ENCODE data around the gene CDC42EP5. TPM values are rescaled to one million over a fixed set of nuclear protein-coding genes. Genes with fewer than 3 reads are reported as not detected.

Gene CDC42EP5
- total and polyA plus RNA-seq, 7 experiments from 2014 or later = not detected

DNA sequence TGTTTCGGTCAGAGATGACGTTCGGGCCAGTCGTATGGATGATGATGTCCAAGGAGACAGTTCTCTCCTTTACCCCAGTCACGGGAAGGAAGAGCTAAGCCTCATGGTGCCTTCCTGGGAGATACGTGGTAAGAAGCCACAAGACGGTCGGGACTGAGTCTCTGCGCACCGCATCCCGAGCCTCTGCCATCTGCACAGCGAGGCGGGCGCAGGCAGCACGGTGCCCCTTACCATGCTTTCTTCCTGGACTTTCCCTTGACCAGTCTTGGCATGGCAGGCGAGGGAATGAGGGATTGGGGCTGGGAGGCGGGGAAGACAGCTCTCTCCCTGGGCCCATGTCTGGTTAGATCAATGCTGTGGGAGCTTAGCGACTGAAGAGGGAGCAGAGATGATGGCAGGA lies 19.5 kb upstream of the CDC42EP5 start:
- Histone ChIP-seq H3K27ac (ENCODE audit: low read depth, low read length) (no peak overlapping the region), H3K4me1 (ENCODE audit: control insufficient read depth in 2 of 2, insufficient read depth in 2 of 2, low read length in 2 of 2) (no peaks in the 10 kb centered on the region), H3K4me3 (ENCODE audit: low read length) (no peak overlapping the region), H3K36me3 (ENCODE audit: control insufficient read depth in 2 of 3, insufficient read depth in 3 of 3, low read length in 3 of 3) (no peaks in the 10 kb centered on the region), H3K27me3 (ENCODE audit: control insufficient read depth in 2 of 2, insufficient read depth in 2 of 2, low read length in 2 of 2) (no peaks in the 10 kb centered on the region), H3K9me3 (ENCODE audit: control insufficient read depth in 2 of 3, low read length in 3 of 3) (no peaks in the 10 kb centered on the region)
- DNase-seq = no peak
- Mint-ChIP-seq H3K4me1 (peaks cover 2 to 16% (median 6%) of the 10 kb centered on the region in 7 donors), H3K27ac (no peak overlapping the region), H3K36me3 (no peaks in the 10 kb centered on the region), H3K4me3 (no peak overlapping the region), H3K9me3 (peaks cover 0 to 4% (median 0%) of the 10 kb centered on the region in 11 donors), H3K27me3 (peaks cover 7 to 42% (median 18%) of the 10 kb centered on the region in 5 donors)
- POLR2A ChIA-PET = no interaction called here
- ATAC-seq = no peak
- CTCF ChIA-PET = no interaction called here
- intact Hi-C loops (cut with micrococcal nuclease) = no loop called here

DNA sequence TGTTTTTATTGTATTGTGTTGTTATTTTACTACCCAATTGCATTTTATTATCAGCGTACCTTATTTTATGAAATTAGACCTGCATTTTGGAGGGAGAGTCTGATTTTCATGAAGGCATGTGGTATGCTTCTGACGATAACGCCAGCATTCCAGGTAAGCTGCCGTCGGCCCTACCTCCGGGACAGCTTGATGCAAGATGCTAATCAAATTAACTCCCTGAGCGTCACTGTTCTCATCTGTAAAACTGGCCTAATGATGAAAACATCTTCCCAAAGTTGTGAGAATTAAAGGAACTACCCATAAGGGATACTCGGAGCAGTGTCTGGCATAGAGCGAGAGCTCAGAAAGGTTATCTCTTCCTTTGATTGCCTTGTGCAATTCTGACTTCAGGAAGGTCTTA lies 16.7 kb upstream of the CDC42EP5 start:
- intact Hi-C loops (cut with micrococcal nuclease) = no loop called here
- DNase-seq (no peak), ATAC-seq (no peak)
- no peak overlapping the region for H3K4me3 Mint-ChIP-seq
- no peak overlapping the region for H3K27ac Mint-ChIP-seq
- H3K4me1 Mint-ChIP-seq = peaks cover 0 to 4% (median 0%) of the 10 kb centered on the region in 7 donors
- no peaks in the 10 kb centered on the region for H3K36me3 Mint-ChIP-seq
- Histone ChIP-seq H3K27ac (ENCODE audit: low read depth, low read length) (no peak overlapping the region), H3K4me1 (ENCODE audit: control insufficient read depth in 2 of 2, insufficient read depth in 2 of 2, low read length in 2 of 2) (no peaks in the 10 kb centered on the region), H3K27me3 (ENCODE audit: control insufficient read depth in 2 of 2, insufficient read depth in 2 of 2, low read length in 2 of 2) (no peaks in the 10 kb centered on the region), H3K4me3 (ENCODE audit: low read length) (no peak overlapping the region), H3K36me3 (ENCODE audit: control insufficient read depth in 2 of 3, insufficient read depth in 3 of 3, low read length in 3 of 3) (no peaks in the 10 kb centered on the region), H3K9me3 (ENCODE audit: control insufficient read depth in 2 of 3, low read length in 3 of 3) (no peaks in the 10 kb centered on the region)
- POLR2A ChIA-PET = no interaction called here
- peaks cover 7 to 28% (median 9%) of the 10 kb centered on the region in 5 donors for H3K27me3 Mint-ChIP-seq
- CTCF ChIA-PET = no interaction called here
- peaks cover 0 to 4% (median 0%) of the 10 kb centered on the region in 11 donors for H3K9me3 Mint-ChIP-seq

DNA sequence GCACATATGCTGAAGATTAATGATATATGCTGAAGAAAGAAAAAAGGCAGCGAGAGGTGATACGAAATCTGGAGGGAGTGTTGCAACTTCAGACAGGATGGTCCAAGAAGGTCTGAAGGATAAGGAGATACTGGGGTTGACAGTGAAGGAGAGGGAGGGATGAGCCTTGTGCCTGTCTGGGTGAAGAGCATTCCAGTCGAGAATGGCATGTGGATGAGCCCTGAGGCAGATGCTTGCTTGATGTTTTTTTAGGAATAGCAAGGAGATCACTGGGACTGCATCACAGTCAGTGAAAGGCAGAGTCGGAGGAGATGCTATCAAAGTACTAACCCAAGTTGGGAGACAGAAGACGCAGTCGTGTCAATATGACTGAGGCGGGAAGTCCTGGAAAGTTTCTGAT lies 16.2 kb upstream of the CDC42EP5 start:
- Mint-ChIP-seq H3K4me3 (no peak overlapping the region), H3K9me3 (peaks cover 0 to 4% (median 0%) of the 10 kb centered on the region in 11 donors), H3K27ac (no peak overlapping the region), H3K36me3 (no peaks in the 10 kb centered on the region), H3K4me1 (peaks cover 0 to 5% (median 0%) of the 10 kb centered on the region in 7 donors), H3K27me3 (peaks cover 9 to 30% (median 11%) of the 10 kb centered on the region in 5 donors)
- ATAC-seq (no peak), DNase-seq (no peak)
- Histone ChIP-seq H3K4me3 (ENCODE audit: low read length) (no peak overlapping the region), H3K4me1 (ENCODE audit: control insufficient read depth in 2 of 2, insufficient read depth in 2 of 2, low read length in 2 of 2) (no peaks in the 10 kb centered on the region), H3K9me3 (ENCODE audit: control insufficient read depth in 2 of 3, low read length in 3 of 3) (no peaks in the 10 kb centered on the region), H3K36me3 (ENCODE audit: control insufficient read depth in 2 of 3, insufficient read depth in 3 of 3, low read length in 3 of 3) (no peaks in the 10 kb centered on the region), H3K27ac (ENCODE audit: low read depth, low read length) (no peak overlapping the region), H3K27me3 (ENCODE audit: control insufficient read depth in 2 of 2, insufficient read depth in 2 of 2, low read length in 2 of 2) (no peaks in the 10 kb centered on the region)
- intact Hi-C loops (cut with micrococcal nuclease) = no loop called here
- ChIA-PET POLR2A (no interaction called here), CTCF (no interaction called here)

DNA sequence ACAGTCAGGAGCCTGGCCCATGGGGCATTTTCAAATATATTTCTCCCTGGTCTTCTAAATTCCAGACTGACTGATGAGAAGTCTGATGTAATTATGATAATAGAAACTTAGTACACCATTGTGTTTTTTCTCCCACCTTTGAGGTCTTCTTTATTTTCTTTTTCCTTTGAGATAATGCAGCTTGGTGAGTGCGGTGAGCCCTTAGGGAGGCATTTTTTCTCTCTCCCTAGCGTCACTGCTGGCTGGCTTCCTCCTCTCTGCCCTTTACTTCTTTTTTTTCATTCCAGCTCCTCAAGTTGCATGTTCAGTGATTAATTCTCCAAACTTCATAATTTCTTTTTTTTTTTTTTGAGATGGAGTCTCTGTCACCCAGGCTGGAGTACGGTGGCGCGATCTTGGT lies 12.8 kb upstream of the CDC42EP5 start:
- intact Hi-C loops (cut with micrococcal nuclease) = no loop called here
- ChIA-PET POLR2A (no interaction called here), CTCF (interaction anchor here (0.7 kb wide), 1 partner anchor 22 kb away, joined by 3 read pairs; no protein-coding TSS in a partner anchor)
- H3K9me3 Mint-ChIP-seq = peaks cover 0 to 1% (median 0%) of the 10 kb centered on the region in 11 donors
- Histone ChIP-seq H3K4me3 (ENCODE audit: low read length) (no peak overlapping the region), H3K36me3 (ENCODE audit: control insufficient read depth in 2 of 3, insufficient read depth in 3 of 3, low read length in 3 of 3) (no peaks in the 10 kb centered on the region), H3K4me1 (ENCODE audit: control insufficient read depth in 2 of 2, insufficient read depth in 2 of 2, low read length in 2 of 2) (peaks cover 0 to 5% of the 10 kb centered on the region in 2 donors), H3K9me3 (ENCODE audit: control insufficient read depth in 2 of 3, low read length in 3 of 3) (no peaks in the 10 kb centered on the region), H3K27me3 (ENCODE audit: control insufficient read depth in 2 of 2, insufficient read depth in 2 of 2, low read length in 2 of 2) (no peaks in the 10 kb centered on the region), H3K27ac (ENCODE audit: low read depth, low read length) (no peak overlapping the region)
- ATAC-seq = no peak
- H3K4me3 Mint-ChIP-seq = no peak overlapping the region
- DNase-seq = no peak
- H3K27me3 Mint-ChIP-seq = peaks cover 13 to 36% (median 26%) of the 10 kb centered on the region in 5 donors
- no peak overlapping the region for H3K27ac Mint-ChIP-seq
- peaks cover 4 to 17% (median 6%) of the 10 kb centered on the region in 7 donors for H3K4me1 Mint-ChIP-seq
- no peaks in the 10 kb centered on the region for H3K36me3 Mint-ChIP-seq

DNA sequence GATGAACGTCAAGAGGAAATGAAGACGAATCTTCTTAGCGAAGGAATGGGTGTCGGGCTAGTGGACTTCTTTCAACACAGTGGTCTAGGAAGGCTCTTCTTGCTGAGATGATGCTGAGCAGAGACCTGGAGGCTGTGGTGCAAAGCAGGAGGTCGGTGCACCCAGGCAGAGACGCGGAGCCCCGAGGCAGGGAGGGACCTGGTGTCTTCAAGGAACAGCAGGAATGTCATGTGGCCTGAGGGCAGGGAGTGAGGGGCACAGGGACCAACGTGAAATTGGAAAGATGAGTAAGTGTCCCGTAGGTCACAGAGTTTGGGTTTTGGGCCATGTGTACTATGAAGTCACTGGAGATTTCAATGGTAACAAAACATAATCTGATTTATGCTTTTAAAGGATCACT lies 11.4 kb upstream of the CDC42EP5 start:
- H3K9me3 Mint-ChIP-seq = no peaks in the 10 kb centered on the region
- H3K4me1 Mint-ChIP-seq = peaks cover 4 to 16% (median 6%) of the 10 kb centered on the region in 7 donors
- Histone ChIP-seq H3K4me3 (ENCODE audit: low read length) (no peak overlapping the region), H3K27me3 (ENCODE audit: control insufficient read depth in 2 of 2, insufficient read depth in 2 of 2, low read length in 2 of 2) (no peaks in the 10 kb centered on the region), H3K36me3 (ENCODE audit: control insufficient read depth in 2 of 3, insufficient read depth in 3 of 3, low read length in 3 of 3) (no peaks in the 10 kb centered on the region), H3K4me1 (ENCODE audit: control insufficient read depth in 2 of 2, insufficient read depth in 2 of 2, low read length in 2 of 2) (peaks cover 0 to 5% of the 10 kb centered on the region in 2 donors), H3K27ac (ENCODE audit: low read depth, low read length) (no peak overlapping the region), H3K9me3 (ENCODE audit: control insufficient read depth in 2 of 3, low read length in 3 of 3) (no peaks in the 10 kb centered on the region)
- H3K27me3 Mint-ChIP-seq = peaks cover 15 to 36% (median 29%) of the 10 kb centered on the region in 5 donors
- no peak overlapping the region for H3K4me3 Mint-ChIP-seq
- H3K27ac Mint-ChIP-seq = no peak overlapping the region
- intact Hi-C loops (cut with micrococcal nuclease) = no loop called here
- H3K36me3 Mint-ChIP-seq = no peaks in the 10 kb centered on the region
- no peak for DNase-seq
- ChIA-PET POLR2A (no interaction called here), CTCF (no interaction called here)
- ATAC-seq = no peak

- Histone ChIP-seq H3K36me3 (ENCODE audit: control insufficient read depth in 2 of 3, insufficient read depth in 3 of 3, low read length in 3 of 3) (no peaks in the 10 kb centered on the region), H3K27ac (ENCODE audit: low read depth, low read length) (no peak overlapping the region), H3K4me3 (ENCODE audit: low read length) (no peak overlapping the region), H3K9me3 (ENCODE audit: control insufficient read depth in 2 of 3, low read length in 3 of 3) (no peaks in the 10 kb centered on the region), H3K27me3 (ENCODE audit: control insufficient read depth in 2 of 2, insufficient read depth in 2 of 2, low read length in 2 of 2) (no peaks in the 10 kb centered on the region), H3K4me1 (ENCODE audit: control insufficient read depth in 2 of 2, insufficient read depth in 2 of 2, low read length in 2 of 2) (peaks cover 0 to 5% of the 10 kb centered on the region in 2 donors)
- Mint-ChIP-seq H3K27me3 (peaks cover 26 to 43% (median 33%) of the 10 kb centered on the region in 5 donors), H3K9me3 (no peaks in the 10 kb centered on the region), H3K4me3 (no peak overlapping the region), H3K27ac (no peak overlapping the region), H3K36me3 (no peaks in the 10 kb centered on the region), H3K4me1 (peaks cover 4 to 18% (median 6%) of the 10 kb centered on the region in 7 donors)
- DNase-seq (no peak), ATAC-seq (peak; percentile 48)
- ChIA-PET POLR2A (no interaction called here), CTCF (interaction anchor here (0.6 kb wide), 1 partner anchor 128 kb away, joined by 3 read pairs; no protein-coding TSS in a partner anchor)
- intact Hi-C loops (cut with micrococcal nuclease) = no loop called here
Measured at GRCh38 chr19:54482889-54483288, 9.8 kb upstream of the CDC42EP5 start.

- no peaks in the 10 kb centered on the region for H3K36me3 ChIP-seq (ENCODE audit: control insufficient read depth in 2 of 3, insufficient read depth in 3 of 3, low read length in 3 of 3)
- ChIA-PET CTCF (interaction anchor here (0.6 to 1.8 kb wide), 14 partner anchors 13 to 350 kb away, joined by 3 to 8 read pairs (median 3); no protein-coding TSS in a partner anchor), POLR2A (interaction anchor here (0.6 to 0.7 kb wide), 2 partner anchors 193 to 1045 kb away, joined by 3 to 4 read pairs; no protein-coding TSS in a partner anchor)
- peaks cover 4 to 18% (median 6%) of the 10 kb centered on the region in 7 donors for H3K4me1 Mint-ChIP-seq
- no peaks in the 10 kb centered on the region for H3K9me3 Mint-ChIP-seq
- ATAC-seq = peak; percentile 71
- intact Hi-C loops (cut with micrococcal nuclease) = loop anchor here in 1 of 2 donors (1.0 kb wide), 1 partner anchor 195 kb away; no protein-coding TSS in a partner anchor
- DNase-seq = peak in 6 of 9 donors; percentile 20 to 53 (median 43)
- H3K9me3 ChIP-seq (ENCODE audit: control insufficient read depth in 2 of 3, low read length in 3 of 3) = no peaks in the 10 kb centered on the region
- H3K27me3 Mint-ChIP-seq = peaks cover 38 to 55% (median 45%) of the 10 kb centered on the region in 5 donors
- peak overlapping the region in 1 of 10 donors; percentile 32 for H3K4me3 Mint-ChIP-seq
- no peaks in the 10 kb centered on the region for H3K36me3 Mint-ChIP-seq
- H3K4me1 ChIP-seq (ENCODE audit: control insufficient read depth in 2 of 2, insufficient read depth in 2 of 2, low read length in 2 of 2) = peaks cover 0 to 5% of the 10 kb centered on the region in 2 donors
- no peak overlapping the region for H3K27ac ChIP-seq (ENCODE audit: low read depth, low read length)
- H3K27me3 ChIP-seq (ENCODE audit: control insufficient read depth in 2 of 2, insufficient read depth in 2 of 2, low read length in 2 of 2) = no peaks in the 10 kb centered on the region
- no peak overlapping the region for H3K4me3 ChIP-seq (ENCODE audit: low read length)
- no peak overlapping the region for H3K27ac Mint-ChIP-seq
Measured at GRCh38 chr19:54481326-54481930, 8.3 kb upstream of the CDC42EP5 start.
